Activated T-helper 2 cell treated with anti-CD3 and anti-CD28 coated beads, Interferon-gamma antibody, Interleukin-2, Interleukin-4, amounts not matched to agents 10 μg/mL and 5 μg/mL and 100 μg/mL, durations not matched to agents 14 hours and 24 hours and 36 hours (primary cell): ENCODE measurements around the gene ZCCHC24. TPM values are rescaled to one million over a fixed set of nuclear protein-coding genes. Genes with fewer than 3 reads are reported as not detected.

Experiments
- DNase-seq: peaks from one replicate; pipeline ENCODE4 v3.0.0; 2021; ENCODE audit warnings: low spot score
- H3K27ac Mint-ChIP-seq: one replicate; pipeline ENCODE4 v1.8.0; 2021; ENCODE audit warnings: mixed read lengths
- H3K27me3 Mint-ChIP-seq: one replicate; pipeline ENCODE4 v1.8.0; 2021; ENCODE audit warnings: low read depth, mixed read lengths
- H3K36me3 Mint-ChIP-seq: one replicate; pipeline ENCODE4 v1.8.0; 2021; ENCODE audit warnings: low read depth, mixed read lengths
- H3K4me1 Mint-ChIP-seq: one replicate; pipeline ENCODE4 v1.8.0; 2021; ENCODE audit warnings: low read depth, mixed read lengths
- H3K4me3 Mint-ChIP-seq: one replicate; pipeline ENCODE4 v1.8.0; 2021; ENCODE audit warnings: low read depth, mild to moderate bottlenecking, moderate library complexity, mixed read lengths
- H3K9me3 Mint-ChIP-seq: one replicate; pipeline ENCODE4 v1.8.0; 2021; ENCODE audit warnings: mixed read lengths
- intact Hi-C: fragments of 100-400 bp; cut with micrococcal nuclease; formaldehyde crosslinking; loops from one replicate; pipeline ENCODE4 v1.15.1; 2023
- total RNA-seq: library from RNA; stranded (reverse); gene quantifications from 2 replicates; pipeline ENCODE4 v1.2.3, GENCODE V29; 2022

The ZCCHC24 gene
- total RNA-seq, 1 donor from 2014 or later: 2.1 TPM

- peaks cover 23% of the 10 kb centered on the region for H3K27me3 Mint-ChIP-seq
- no peak overlapping the region for H3K27ac Mint-ChIP-seq
- intact Hi-C loops: no loop called here
- no peaks in the 10 kb centered on the region for H3K9me3 Mint-ChIP-seq
- no peaks in the 10 kb centered on the region for H3K4me1 Mint-ChIP-seq
- DNase-seq: no peak
- H3K4me3 Mint-ChIP-seq: no peak overlapping the region
- H3K36me3 Mint-ChIP-seq: no peaks in the 10 kb centered on the region
Measured at GRCh38 chr10:79482741-79483140, 37.3 kb upstream of the ZCCHC24 start.

- intact Hi-C loops: no loop called here
- H3K27me3 Mint-ChIP-seq: peaks cover 27% of the 10 kb centered on the region
Measured at GRCh38 chr10:79482304-79482703, 36.9 kb upstream of the ZCCHC24 start.

GRCh38 chr10:79479283-79479909 is 34.0 kb upstream of the ZCCHC24 start:
- intact Hi-C loops: no loop called here
- H3K4me1 Mint-ChIP-seq: no peaks in the 10 kb centered on the region
- no peaks in the 10 kb centered on the region for H3K36me3 Mint-ChIP-seq

More at GRCh38 chr10:79482304-79482703, 36.9 kb upstream of the ZCCHC24 start:
- no peaks in the 10 kb centered on the region for H3K9me3 Mint-ChIP-seq
- no peaks in the 10 kb centered on the region for H3K4me1 Mint-ChIP-seq
- no peaks in the 10 kb centered on the region for H3K36me3 Mint-ChIP-seq
- no peak overlapping the region for H3K4me3 Mint-ChIP-seq
- no peak for DNase-seq
- no peak overlapping the region for H3K27ac Mint-ChIP-seq

GRCh38 chr10:79477456-79477855 is 32.0 kb upstream of the ZCCHC24 start:
- Mint-ChIP-seq H3K27me3 (peaks cover 52% of the 10 kb centered on the region), H3K4me3 (no peak overlapping the region), H3K4me1 (no peaks in the 10 kb centered on the region), H3K9me3 (no peaks in the 10 kb centered on the region), H3K27ac (no peak overlapping the region), H3K36me3 (no peaks in the 10 kb centered on the region)
- intact Hi-C loops: no loop called here
- no peak for DNase-seq

More at GRCh38 chr10:79479283-79479909, 34.0 kb upstream of the ZCCHC24 start:
- Mint-ChIP-seq H3K4me3 (no peak overlapping the region), H3K27me3 (peaks cover 40% of the 10 kb centered on the region), H3K9me3 (no peaks in the 10 kb centered on the region), H3K27ac (no peak overlapping the region)
- no peak for DNase-seq

- no peaks in the 10 kb centered on the region for H3K36me3 Mint-ChIP-seq
- no peak overlapping the region for H3K4me3 Mint-ChIP-seq
- DNase-seq: no peak
- intact Hi-C loops: no loop called here
- no peak overlapping the region for H3K27ac Mint-ChIP-seq
- H3K27me3 Mint-ChIP-seq: peaks cover 53% of the 10 kb centered on the region
- no peaks in the 10 kb centered on the region for H3K9me3 Mint-ChIP-seq
- no peaks in the 10 kb centered on the region for H3K4me1 Mint-ChIP-seq
Measured at GRCh38 chr10:79476645-79477044, 31.2 kb upstream of the ZCCHC24 start.

- H3K27ac Mint-ChIP-seq: no peak overlapping the region
- H3K9me3 Mint-ChIP-seq: no peaks in the 10 kb centered on the region
- H3K4me3 Mint-ChIP-seq: no peak overlapping the region
- no peaks in the 10 kb centered on the region for H3K36me3 Mint-ChIP-seq
- DNase-seq: no peak
- H3K4me1 Mint-ChIP-seq: no peaks in the 10 kb centered on the region
- peaks cover 47% of the 10 kb centered on the region for H3K27me3 Mint-ChIP-seq
- intact Hi-C loops: no loop called here
Measured at GRCh38 chr10:79475877-79476276, 30.5 kb upstream of the ZCCHC24 start.

- H3K4me1 Mint-ChIP-seq: no peaks in the 10 kb centered on the region
- no peak for DNase-seq
- H3K36me3 Mint-ChIP-seq: no peaks in the 10 kb centered on the region
- H3K9me3 Mint-ChIP-seq: no peaks in the 10 kb centered on the region
- no peak overlapping the region for H3K27ac Mint-ChIP-seq
- no peak overlapping the region for H3K4me3 Mint-ChIP-seq
- intact Hi-C loops: no loop called here
- H3K27me3 Mint-ChIP-seq: peaks cover 41% of the 10 kb centered on the region
Measured at GRCh38 chr10:79475119-79475653, 29.8 kb upstream of the ZCCHC24 start.

- intact Hi-C loops: no loop called here
- Mint-ChIP-seq H3K4me1 (no peaks in the 10 kb centered on the region), H3K36me3 (no peaks in the 10 kb centered on the region), H3K4me3 (no peak overlapping the region), H3K9me3 (no peaks in the 10 kb centered on the region), H3K27ac (no peak overlapping the region), H3K27me3 (peaks cover 35% of the 10 kb centered on the region)
- DNase-seq: no peak
Measured at GRCh38 chr10:79473496-79474095, 28.2 kb upstream of the ZCCHC24 start.

- Mint-ChIP-seq H3K4me3 (no peak overlapping the region), H3K36me3 (no peaks in the 10 kb centered on the region), H3K27ac (no peak overlapping the region), H3K27me3 (peaks cover 35% of the 10 kb centered on the region), H3K4me1 (no peaks in the 10 kb centered on the region), H3K9me3 (no peaks in the 10 kb centered on the region)
- no peak for DNase-seq
- intact Hi-C loops: no loop called here
Measured at GRCh38 chr10:79472951-79473350, 27.5 kb upstream of the ZCCHC24 start.

GRCh38 chr10:79472449-79472848 is 27.0 kb upstream of the ZCCHC24 start:
- intact Hi-C loops: no loop called here
- DNase-seq: no peak
- Mint-ChIP-seq H3K27ac (no peak overlapping the region), H3K27me3 (peaks cover 32% of the 10 kb centered on the region), H3K36me3 (no peaks in the 10 kb centered on the region), H3K4me1 (no peaks in the 10 kb centered on the region), H3K9me3 (no peaks in the 10 kb centered on the region), H3K4me3 (no peak overlapping the region)

- Mint-ChIP-seq H3K4me1 (no peaks in the 10 kb centered on the region), H3K27me3 (peaks cover 30% of the 10 kb centered on the region), H3K36me3 (no peaks in the 10 kb centered on the region), H3K9me3 (no peaks in the 10 kb centered on the region), H3K4me3 (no peak overlapping the region), H3K27ac (no peak overlapping the region)
- DNase-seq: no peak
- intact Hi-C loops: no loop called here
Measured at GRCh38 chr10:79471776-79472175, 26.4 kb upstream of the ZCCHC24 start.

GRCh38 chr10:79470096-79470495 is 24.7 kb upstream of the ZCCHC24 start:
- Mint-ChIP-seq H3K27me3 (peaks cover 20% of the 10 kb centered on the region), H3K27ac (no peak overlapping the region), H3K9me3 (no peaks in the 10 kb centered on the region), H3K36me3 (no peaks in the 10 kb centered on the region), H3K4me3 (no peak overlapping the region), H3K4me1 (no peaks in the 10 kb centered on the region)
- intact Hi-C loops: no loop called here
- no peak for DNase-seq

- peaks cover 12% of the 10 kb centered on the region for H3K27me3 Mint-ChIP-seq
- H3K9me3 Mint-ChIP-seq: no peaks in the 10 kb centered on the region
- H3K4me3 Mint-ChIP-seq: no peak overlapping the region
- no peaks in the 10 kb centered on the region for H3K4me1 Mint-ChIP-seq
- H3K27ac Mint-ChIP-seq: no peak overlapping the region
- intact Hi-C loops: no loop called here
- H3K36me3 Mint-ChIP-seq: no peaks in the 10 kb centered on the region
- no peak for DNase-seq
Measured at GRCh38 chr10:79468841-79469585, 23.6 kb upstream of the ZCCHC24 start.
